Activated CD4-positive, alpha-beta T cell treated with anti-CD3 and anti-CD28 coated beads, Interleukin-2, amount 10 ng/mL, durations not matched to agents 7 days and 5 days (primary cell): Measurements from ENCODE around the gene LUC7L3. TPM values are rescaled to one million over a fixed set of nuclear protein-coding genes. Genes with fewer than 3 reads are reported as not detected.
A peak's percentile ranks its signal among the peaks of the same experiment; 100 is the strongest.

Source experiments
- CTCF ChIA-PET: fragments of 350-600 bp; sonication (Branson Sonifier 250); formaldehyde crosslinking; loops from one replicate; lab custom pipeline; 2021; ENCODE audit warnings: antibody characterized with exemption; lab: Charles Lee
- POLR2A ChIA-PET: fragments of 350-600 bp; sonication (Branson Sonifier 250); formaldehyde crosslinking; loops from one replicate; lab custom pipeline; 2021; ENCODE audit warnings: antibody characterized with exemption; lab: Charles Lee
- DNase-seq: peaks from one replicate; pipeline ENCODE4 v3.0.0-alpha.2; 2020
- H3K27ac Mint-ChIP-seq: one replicate; pipeline ENCODE4 v1.8.0; 2021; ENCODE audit warnings: mild to moderate bottlenecking, moderate library complexity, mixed read lengths
- H3K27me3 Mint-ChIP-seq: one replicate; pipeline ENCODE4 v1.8.0; 2021; ENCODE audit warnings: mixed read lengths
- H3K36me3 Mint-ChIP-seq: one replicate; pipeline ENCODE4 v1.8.0; 2021; ENCODE audit warnings: low read depth, mixed read lengths
- H3K4me1 Mint-ChIP-seq: one replicate; pipeline ENCODE4 v1.8.0; 2021; ENCODE audit warnings: mixed read lengths
- H3K4me3 Mint-ChIP-seq: one replicate; pipeline ENCODE4 v1.8.0; 2021; ENCODE audit warnings: mild to moderate bottlenecking, moderate library complexity, mixed read lengths
- H3K9me3 Mint-ChIP-seq: one replicate; pipeline ENCODE4 v1.8.0; 2021; ENCODE audit warnings: mixed read lengths
- total RNA-seq, 2 experiments: library from RNA; stranded (reverse); gene quantifications; one replicate each; pipeline ENCODE4 v1.2.3, GENCODE V29; 2021

The LUC7L3 gene
- total RNA-seq, 2 experiments from 2014 or later: 108 to 139 TPM

GRCh38 chr17:50771991-50772785, 52.8 kb downstream of the LUC7L3 start:
- H3K36me3 Mint-ChIP-seq: no peaks in the 10 kb centered on the region
- DNase-seq: no peak
- H3K27me3 Mint-ChIP-seq: peaks cover 29% of the 10 kb centered on the region
- no peak overlapping the region for H3K27ac Mint-ChIP-seq
- ChIA-PET POLR2A (no interaction called here), CTCF (interaction anchor here (0.6 to 2.9 kb wide), 2 partner anchors 10 to 319 kb away, joined by 3 to 11 read pairs; no protein-coding TSS in a partner anchor)
- no peak overlapping the region for H3K4me3 Mint-ChIP-seq
- H3K4me1 Mint-ChIP-seq: peaks cover 9% of the 10 kb centered on the region
- no peaks in the 10 kb centered on the region for H3K9me3 Mint-ChIP-seq

DNA sequence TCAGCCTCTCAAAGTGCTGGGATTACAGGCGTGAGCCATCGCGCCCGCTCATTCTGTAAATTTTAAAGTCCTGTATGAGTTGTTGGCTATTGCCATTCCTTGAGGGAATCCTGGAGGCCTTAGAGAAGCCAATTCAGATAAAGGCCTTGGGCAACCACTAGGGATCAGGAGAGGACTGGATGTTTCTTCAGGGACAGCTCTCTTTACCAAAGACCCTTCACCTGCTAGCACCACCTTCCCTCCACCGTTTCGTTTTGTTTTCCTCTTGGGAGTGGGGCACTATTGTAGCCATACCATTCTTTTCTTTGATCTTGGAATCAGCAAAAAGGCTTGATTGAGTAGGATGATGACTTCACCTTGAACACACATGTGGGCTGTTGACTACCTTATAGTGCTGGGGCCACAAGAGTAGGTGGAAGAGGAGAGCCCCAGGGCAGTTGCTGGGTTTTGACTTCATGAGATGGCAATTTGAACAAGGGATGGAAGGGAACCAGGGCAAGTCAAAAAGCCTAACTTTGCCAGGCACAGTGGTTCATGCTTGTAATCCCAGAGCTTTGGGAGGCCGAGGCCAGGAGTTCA, 54.9 kb downstream of the LUC7L3 start:
- CTCF ChIA-PET: interaction anchor here (0.6 to 2.9 kb wide), 2 partner anchors 12 to 189 kb away, joined by 3 to 11 read pairs; no protein-coding TSS in a partner anchor
- H3K4me3 Mint-ChIP-seq: no peak overlapping the region
- H3K36me3 Mint-ChIP-seq: no peaks in the 10 kb centered on the region
- no peaks in the 10 kb centered on the region for H3K9me3 Mint-ChIP-seq
- peaks cover 41% of the 10 kb centered on the region for H3K27me3 Mint-ChIP-seq
- H3K27ac Mint-ChIP-seq: no peak overlapping the region
- POLR2A ChIA-PET: no interaction called here
- H3K4me1 Mint-ChIP-seq: peaks cover 13% of the 10 kb centered on the region
- DNase-seq: no peak

- Mint-ChIP-seq H3K4me3 (no peak overlapping the region), H3K9me3 (no peaks in the 10 kb centered on the region), H3K27me3 (peaks cover 36% of the 10 kb centered on the region), H3K36me3 (no peaks in the 10 kb centered on the region), H3K4me1 (peaks cover 25% of the 10 kb centered on the region), H3K27ac (no peak overlapping the region)
- DNase-seq: no peak
- POLR2A ChIA-PET: no interaction called here
- CTCF ChIA-PET: interaction anchor here (0.6 to 1.8 kb wide), 3 partner anchors 10 to 17 kb away, joined by 3 to 5 read pairs (median 5); no protein-coding TSS in a partner anchor
These were observed 56.5 kb downstream of the LUC7L3 start for GRCh38 chr17:50775926-50776325.

- peaks cover 28% of the 10 kb centered on the region for H3K4me1 Mint-ChIP-seq
- no peak for DNase-seq
- ChIA-PET POLR2A (no interaction called here), CTCF (interaction anchor here (0.6 to 2.4 kb wide), 3 partner anchors 11 to 345 kb away, joined by 3 to 8 read pairs (median 4); partner anchors contain the start of gene ANKRD40CL)
- no peak overlapping the region for H3K27ac Mint-ChIP-seq
- no peaks in the 10 kb centered on the region for H3K36me3 Mint-ChIP-seq
- H3K9me3 Mint-ChIP-seq: no peaks in the 10 kb centered on the region
- H3K27me3 Mint-ChIP-seq: peaks cover 40% of the 10 kb centered on the region
- H3K4me3 Mint-ChIP-seq: no peak overlapping the region
These were observed 59.1 kb downstream of the LUC7L3 start for GRCh38 chr17:50778471-50778870.

GRCh38 chr17:50778988-50779387, 59.6 kb downstream of the LUC7L3 start:
- Mint-ChIP-seq H3K27ac (no peak overlapping the region), H3K27me3 (peaks cover 38% of the 10 kb centered on the region), H3K36me3 (no peaks in the 10 kb centered on the region), H3K4me1 (peaks cover 28% of the 10 kb centered on the region), H3K4me3 (no peak overlapping the region), H3K9me3 (no peaks in the 10 kb centered on the region)
- ChIA-PET CTCF (interaction anchor here (0.6 to 2.4 kb wide), 5 partner anchors 12 to 382 kb away, joined by 3 to 8 read pairs (median 4); partner anchors contain the start of genes ANKRD40CL and LRRC59), POLR2A (no interaction called here)
- no peak for DNase-seq

DNA sequence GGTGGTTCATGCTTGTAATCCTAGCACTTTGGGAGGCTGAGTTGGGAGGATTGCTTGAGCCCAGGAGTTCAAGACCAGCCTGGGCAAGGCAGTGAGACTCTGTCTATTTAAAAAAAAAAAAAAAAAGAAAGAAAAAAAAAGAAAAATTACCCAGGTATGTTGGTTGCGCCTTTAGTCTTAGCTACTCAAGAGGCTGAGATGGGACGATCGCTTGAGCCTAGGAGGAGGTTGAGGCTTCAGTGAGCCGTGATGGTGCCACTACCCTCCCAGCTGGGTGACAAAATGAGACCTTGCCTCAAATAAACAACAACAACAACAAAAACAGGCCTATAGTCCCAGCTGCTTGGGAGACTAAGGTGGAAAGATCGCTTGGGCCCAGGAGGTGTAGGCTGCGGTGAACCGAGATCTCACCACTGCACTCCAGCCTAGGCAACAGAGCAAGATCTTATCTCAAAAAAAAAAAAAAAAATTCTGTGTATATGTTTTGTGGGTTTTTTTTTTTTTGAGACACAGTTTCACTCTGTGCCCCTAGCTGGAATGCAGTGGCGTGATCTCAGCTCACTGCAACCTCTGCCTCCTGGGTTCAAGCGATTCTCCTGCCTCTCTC, 60.4 kb downstream of the LUC7L3 start:
- Mint-ChIP-seq H3K36me3 (no peaks in the 10 kb centered on the region), H3K27me3 (peaks cover 41% of the 10 kb centered on the region), H3K9me3 (no peaks in the 10 kb centered on the region), H3K27ac (peak overlapping the region; percentile 81), H3K4me3 (peak overlapping the region; percentile 60), H3K4me1 (peaks cover 28% of the 10 kb centered on the region)
- DNase-seq: peak; percentile 73
- POLR2A ChIA-PET: no interaction called here
- CTCF ChIA-PET: interaction anchor here (0.6 to 2.4 kb wide), 8 partner anchors 13 to 383 kb away, joined by 3 to 8 read pairs (median 4); partner anchors contain the start of genes ANKRD40CL and LRRC59

GRCh38 chr17:50781167-50781566, 61.8 kb downstream of the LUC7L3 start:
- Mint-ChIP-seq H3K4me1 (peaks cover 28% of the 10 kb centered on the region), H3K27ac (no peak overlapping the region), H3K36me3 (no peaks in the 10 kb centered on the region), H3K4me3 (peak overlapping the region; percentile 14), H3K9me3 (no peaks in the 10 kb centered on the region), H3K27me3 (peaks cover 47% of the 10 kb centered on the region)
- ChIA-PET CTCF (no interaction called here), POLR2A (no interaction called here)
- DNase-seq: no peak

GRCh38 chr17:50783193-50783660, 63.8 kb downstream of the LUC7L3 start:
- Mint-ChIP-seq H3K4me3 (no peak overlapping the region), H3K4me1 (peaks cover 35% of the 10 kb centered on the region), H3K9me3 (no peaks in the 10 kb centered on the region), H3K27me3 (peaks cover 36% of the 10 kb centered on the region), H3K36me3 (no peaks in the 10 kb centered on the region), H3K27ac (no peak overlapping the region)
- ChIA-PET CTCF (interaction anchor here (0.7 to 2.8 kb wide), 24 partner anchors 13 to 386 kb away, joined by 3 to 15 read pairs (median 4); partner anchors contain the start of genes LRRC59, NME1 and TOB1), POLR2A (no interaction called here)
- DNase-seq: peak; percentile 80

GRCh38 chr17:50783905-50784304, 64.5 kb downstream of the LUC7L3 start:
- no peak overlapping the region for H3K4me3 Mint-ChIP-seq
- no peak overlapping the region for H3K27ac Mint-ChIP-seq
- ChIA-PET CTCF (interaction anchor here (1.0 to 2.8 kb wide), 10 partner anchors 12 to 257 kb away, joined by 3 to 15 read pairs (median 4); no protein-coding TSS in a partner anchor), POLR2A (no interaction called here)
- H3K9me3 Mint-ChIP-seq: no peaks in the 10 kb centered on the region
- no peaks in the 10 kb centered on the region for H3K36me3 Mint-ChIP-seq
- DNase-seq: no peak
- peaks cover 29% of the 10 kb centered on the region for H3K27me3 Mint-ChIP-seq
- H3K4me1 Mint-ChIP-seq: peaks cover 34% of the 10 kb centered on the region

GRCh38 chr17:50785126-50785525, 65.7 kb downstream of the LUC7L3 start:
- POLR2A ChIA-PET: no interaction called here
- Mint-ChIP-seq H3K4me3 (no peak overlapping the region), H3K27ac (no peak overlapping the region), H3K36me3 (no peaks in the 10 kb centered on the region), H3K4me1 (peaks cover 22% of the 10 kb centered on the region), H3K27me3 (peaks cover 23% of the 10 kb centered on the region), H3K9me3 (no peaks in the 10 kb centered on the region)
- CTCF ChIA-PET: interaction anchor here (1.2 to 2.8 kb wide), 5 partner anchors 11 to 169 kb away, joined by 3 to 15 read pairs (median 4); no protein-coding TSS in a partner anchor
- DNase-seq: no peak

GRCh38 chr17:50785946-50786570, 66.7 kb downstream of the LUC7L3 start:
- Mint-ChIP-seq H3K9me3 (no peaks in the 10 kb centered on the region), H3K4me3 (no peak overlapping the region), H3K27ac (no peak overlapping the region), H3K27me3 (peaks cover 26% of the 10 kb centered on the region), H3K4me1 (peaks cover 17% of the 10 kb centered on the region), H3K36me3 (no peaks in the 10 kb centered on the region)
- ChIA-PET POLR2A (no interaction called here), CTCF (interaction anchor here (0.6 to 1.5 kb wide), 2 partner anchors 10 to 51 kb away, joined by 3 to 4 read pairs; no protein-coding TSS in a partner anchor)
- no peak for DNase-seq

DNA sequence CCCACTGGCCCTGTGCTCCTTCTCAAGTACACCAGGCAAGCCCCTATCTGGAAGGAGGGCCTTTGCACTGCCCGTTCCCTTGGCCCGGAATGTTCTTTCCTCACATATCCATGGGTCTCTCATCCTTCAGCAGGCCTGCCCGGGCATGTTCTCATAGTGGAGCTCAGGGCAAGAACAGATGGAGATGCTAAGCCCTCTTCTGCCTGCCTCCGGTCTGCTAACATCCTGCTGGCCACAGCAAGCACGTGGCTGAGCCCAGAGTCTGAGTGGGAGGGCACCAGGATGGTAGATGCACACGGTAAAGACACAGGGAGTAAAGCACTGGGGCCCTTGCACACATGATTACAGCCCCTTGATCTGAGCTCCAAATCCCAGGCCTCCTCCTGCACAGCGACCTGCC, 67.7 kb downstream of the LUC7L3 start:
- peaks cover 12% of the 10 kb centered on the region for H3K4me1 Mint-ChIP-seq
- peaks cover 21% of the 10 kb centered on the region for H3K27me3 Mint-ChIP-seq
- no peak overlapping the region for H3K27ac Mint-ChIP-seq
- H3K9me3 Mint-ChIP-seq: no peaks in the 10 kb centered on the region
- CTCF ChIA-PET: interaction anchor here (1.5 kb wide), 1 partner anchor 50 kb away, joined by 4 read pairs; no protein-coding TSS in a partner anchor
- POLR2A ChIA-PET: no interaction called here
- no peak for DNase-seq
- no peaks in the 10 kb centered on the region for H3K36me3 Mint-ChIP-seq
- no peak overlapping the region for H3K4me3 Mint-ChIP-seq
